GM12872 (cell line): Measurements from ENCODE around the gene ACTMAP.

Experiments
- CTCF ChIP-seq: IDR thresholded peaks from 3 replicates; pipeline ENCODE4 v1.5.1; 2011; ENCODE audit warnings: low read depth, mild to moderate bottlenecking, low read length, moderate library complexity; ENCODE audit not compliant: insufficient read depth

The ACTMAP gene

GRCh38 chr19:40697007-40697406 lies 53.3 kb downstream of the ACTMAP start:
- no peak for TF ChIP-seq CTCF

GRCh38 chr19:40695881-40696280 lies 54.4 kb downstream of the ACTMAP start:
- TF ChIP-seq CTCF, result no peak

DNA sequence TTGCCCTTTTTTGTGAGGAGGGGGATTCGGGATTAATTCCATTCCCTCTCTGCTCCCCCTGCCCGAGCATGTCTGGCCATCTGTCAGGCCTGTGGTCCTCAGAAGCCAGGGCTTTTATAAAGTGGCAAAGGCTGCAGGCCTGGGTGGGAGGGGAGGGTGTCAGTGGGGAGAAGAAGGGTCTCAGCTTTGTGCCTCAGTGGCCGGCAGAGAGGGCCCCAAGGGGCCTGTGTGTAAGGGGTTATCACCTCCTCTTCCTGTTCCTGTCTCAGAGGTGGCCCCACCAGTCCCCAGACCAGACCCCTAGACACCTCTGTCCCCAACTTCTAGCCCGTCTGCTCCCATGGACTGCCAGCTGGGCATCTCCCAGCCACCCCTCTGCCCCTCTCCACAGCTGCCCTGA lies 56.4 kb downstream of the ACTMAP start:
- TF ChIP-seq CTCF, result no peak

DNA sequence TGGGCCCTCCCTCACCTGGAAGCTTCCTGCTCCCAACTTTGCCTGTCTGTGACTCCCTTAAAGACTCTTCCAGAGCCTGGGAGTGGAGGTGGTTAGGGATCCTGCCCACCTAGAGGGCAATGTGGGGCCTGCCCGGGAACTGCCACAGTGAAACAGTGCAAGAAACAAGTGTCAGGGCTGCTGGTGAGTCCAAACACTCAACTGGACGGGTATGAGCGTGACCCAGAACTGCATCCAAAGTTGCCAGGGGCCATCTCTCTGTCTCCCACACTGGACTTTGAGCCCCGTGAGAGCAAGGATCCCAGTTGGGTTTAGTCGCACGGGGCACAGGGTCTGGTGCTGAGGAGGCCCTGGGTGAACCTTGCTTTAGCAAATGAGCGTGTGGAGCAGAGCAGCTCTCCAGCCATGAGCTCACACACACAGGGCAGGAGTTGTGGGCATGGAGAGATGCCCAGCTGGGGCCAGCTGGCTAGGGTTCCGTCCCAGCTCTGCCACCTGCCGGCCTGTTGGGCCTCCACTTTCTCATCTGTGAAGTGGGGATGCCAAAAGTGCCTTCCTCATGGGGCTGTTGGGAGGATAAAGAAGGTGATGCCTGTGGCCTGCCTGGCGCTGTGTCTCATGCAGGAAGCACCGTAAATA lies 57.0 kb downstream of the ACTMAP start:
- no peak for TF ChIP-seq CTCF

- TF ChIP-seq CTCF, result no peak
Measured at GRCh38 chr19:40692212-40692551, 58.1 kb downstream of the ACTMAP start.

DNA sequence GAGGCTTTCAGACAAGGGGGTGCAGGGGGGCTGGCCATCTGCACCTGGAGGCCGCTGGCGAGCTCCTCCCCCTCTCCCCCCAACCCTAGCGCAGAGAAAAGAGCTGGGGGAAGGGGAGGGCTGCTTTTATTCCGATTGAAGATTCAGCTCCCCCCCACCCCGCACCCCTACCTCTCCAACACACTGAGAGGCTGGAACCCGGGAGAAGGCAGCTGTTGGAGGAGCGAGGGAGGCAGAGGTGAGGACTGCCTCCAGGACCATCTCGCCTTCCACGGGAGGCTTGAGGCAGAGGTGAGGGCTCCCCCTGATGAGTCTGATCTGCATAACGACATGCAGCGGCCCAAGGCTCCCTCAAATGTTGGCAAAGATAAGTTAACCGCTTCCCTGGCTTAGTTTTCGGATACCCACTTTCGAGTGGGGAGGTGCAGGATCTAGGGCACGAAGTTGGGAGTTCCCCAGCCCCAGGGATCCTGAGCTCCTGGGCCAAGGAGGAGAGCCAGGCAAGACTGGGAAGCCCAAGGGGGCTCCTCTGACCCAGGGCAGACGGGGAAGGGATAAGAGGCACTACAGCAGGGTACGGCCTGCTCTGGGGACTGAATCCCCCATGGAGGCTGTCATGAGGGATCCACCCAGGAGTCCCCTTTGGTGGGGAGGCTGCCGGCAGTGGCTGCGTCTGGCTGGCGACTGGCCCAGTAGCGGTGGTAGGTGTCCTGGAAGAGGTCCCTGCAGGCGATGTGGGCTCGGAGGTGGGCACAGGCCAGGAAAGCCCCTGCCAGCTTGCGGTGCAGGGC lies 58.7 kb downstream of the ACTMAP start:
- TF ChIP-seq CTCF, result no peak
